Muscle of back (tissue), 11 donors: Measurements from ENCODE around the gene CDH8. TPM values are rescaled to one million over a fixed set of nuclear protein-coding genes. Genes with fewer than 3 reads are reported as not detected.
"Not testable (repeated sequence)": the region's sequence is repeated elsewhere in the genome, so short reads cannot be mapped to it uniquely, and the experiment has no call there.

Source experiments
- DNase-seq, 3 donors: peaks; one replicate each; pipeline versions ENCODE4 v3.0.0 to v3.0.0-alpha.2; 2013
- polyA plus RNA-seq, 10 donors: library from polyadenylated mRNA; unstranded; fragments of 120-200 nt; gene quantifications; one replicate each; pipeline ENCODE4 v1.2.1, GENCODE V29; 2013; ENCODE audit not compliant: insufficient read length in 10 of 10

Gene CDH8
- polyA plus RNA-seq, 10 donors = 1.9 to 4.1 (median 2.8) TPM

- DNase-seq = peak in 2 of 3 donors; percentile 5 to 96
Measured at GRCh38 chr16:61792194-61792909, 243.9 kb downstream of the CDH8 start.

GRCh38 chr16:61791464-61791863 lies 244.8 kb downstream of the CDH8 start:
- DNase-seq = peak in 1 of 3 donors; percentile 13

GRCh38 chr16:61781855-61782254 lies 254.4 kb downstream of the CDH8 start:
- DNase-seq = not testable (repeated sequence)

- DNase-seq = no peak
Measured at GRCh38 chr16:61780161-61780560, 256.1 kb downstream of the CDH8 start.

- no peak for DNase-seq
Measured at GRCh38 chr16:61770301-61770700, 265.9 kb downstream of the CDH8 start.

GRCh38 chr16:61763991-61764390 lies 272.2 kb downstream of the CDH8 start:
- no peak for DNase-seq

GRCh38 chr16:61763013-61763412 lies 273.2 kb downstream of the CDH8 start:
- peak in 1 of 3 donors; percentile 4 for DNase-seq

- DNase-seq = no peak
Measured at GRCh38 chr16:61730997-61731396, 305.2 kb downstream of the CDH8 start.

GRCh38 chr16:61726701-61727100 lies 309.5 kb downstream of the CDH8 start:
- no peak for DNase-seq

- DNase-seq = no peak
Measured at GRCh38 chr16:61726125-61726524, 310.1 kb downstream of the CDH8 start.

GRCh38 chr16:61721544-61721943 lies 314.7 kb downstream of the CDH8 start:
- DNase-seq = no peak

- no peak for DNase-seq
Measured at GRCh38 chr16:61715393-61715792, 320.8 kb downstream of the CDH8 start.

GRCh38 chr16:61713787-61714186 lies 322.5 kb downstream of the CDH8 start:
- DNase-seq = no peak

GRCh38 chr16:61699640-61700039 lies 336.6 kb downstream of the CDH8 start:
- DNase-seq = not testable (repeated sequence)

GRCh38 chr16:61684541-61684940 lies 351.7 kb downstream of the CDH8 start:
- no peak for DNase-seq

GRCh38 chr16:61681673-61682072 lies 354.6 kb downstream of the CDH8 start:
- DNase-seq = no peak

GRCh38 chr16:61681124-61681523 lies 355.1 kb downstream of the CDH8 start:
- DNase-seq = no peak

- no peak for DNase-seq
Measured at GRCh38 chr16:61678182-61678581, 358.1 kb downstream of the CDH8 start.

GRCh38 chr16:61677776-61678175 lies 358.5 kb downstream of the CDH8 start:
- no peak for DNase-seq

- no peak for DNase-seq
Measured at GRCh38 chr16:61676740-61677139, 359.5 kb downstream of the CDH8 start.

GRCh38 chr16:61671161-61671560 lies 365.1 kb downstream of the CDH8 start:
- no peak for DNase-seq

GRCh38 chr16:61665512-61665911 lies 370.7 kb downstream of the CDH8 start:
- no peak for DNase-seq

- DNase-seq = no peak
Measured at GRCh38 chr16:61659936-61660335, 376.3 kb downstream of the CDH8 start.

GRCh38 chr16:61654962-61655361 lies 381.3 kb downstream of the CDH8 start:
- no peak for DNase-seq
